NCI-H748 treated with DMSO at 0.1 percent for 48 hours (cell line): ENCODE data around the gene ZCWPW2.

Experiments used
- DNase-seq: peaks from one replicate; lab custom pipeline; 2025; lab: John Stamatoyannopoulos, UW

The ZCWPW2 gene

DNA sequence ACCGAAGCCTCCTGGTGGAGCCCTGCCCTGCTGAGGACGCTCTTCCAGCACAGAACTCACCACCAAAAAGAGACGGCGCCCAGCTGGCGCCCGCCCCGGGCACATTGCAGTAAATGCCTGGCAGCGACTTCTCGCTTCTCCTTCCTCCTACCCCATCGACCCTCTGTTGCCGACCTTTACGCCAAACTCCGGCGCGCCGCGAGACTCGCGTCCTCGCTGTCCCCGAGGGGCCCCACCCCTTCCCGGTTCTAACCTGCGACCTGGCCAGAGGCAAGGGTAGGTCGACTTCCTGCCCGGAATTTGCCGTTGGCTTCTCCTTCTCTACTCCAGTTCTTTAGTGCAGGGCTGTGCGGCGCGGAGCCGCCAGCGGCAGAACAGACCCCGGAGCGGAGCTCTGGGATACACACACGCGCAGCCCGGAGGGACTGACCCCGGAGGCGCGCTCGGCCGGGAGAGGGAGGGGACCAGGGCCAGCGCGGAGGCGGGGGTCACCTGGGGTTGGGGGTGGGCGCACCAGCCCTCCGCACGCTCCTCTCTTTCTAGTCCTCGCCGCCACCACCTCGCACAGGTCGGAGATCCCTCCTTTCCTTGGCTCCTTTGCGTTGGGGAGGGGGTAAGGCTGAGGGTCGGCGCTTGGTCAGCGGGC is 226.7 kb downstream of the ZCWPW2 start:
- peak; percentile 49 for DNase-seq
